ENCODE data around the gene ELF4.

Gene ELF4

DNA sequence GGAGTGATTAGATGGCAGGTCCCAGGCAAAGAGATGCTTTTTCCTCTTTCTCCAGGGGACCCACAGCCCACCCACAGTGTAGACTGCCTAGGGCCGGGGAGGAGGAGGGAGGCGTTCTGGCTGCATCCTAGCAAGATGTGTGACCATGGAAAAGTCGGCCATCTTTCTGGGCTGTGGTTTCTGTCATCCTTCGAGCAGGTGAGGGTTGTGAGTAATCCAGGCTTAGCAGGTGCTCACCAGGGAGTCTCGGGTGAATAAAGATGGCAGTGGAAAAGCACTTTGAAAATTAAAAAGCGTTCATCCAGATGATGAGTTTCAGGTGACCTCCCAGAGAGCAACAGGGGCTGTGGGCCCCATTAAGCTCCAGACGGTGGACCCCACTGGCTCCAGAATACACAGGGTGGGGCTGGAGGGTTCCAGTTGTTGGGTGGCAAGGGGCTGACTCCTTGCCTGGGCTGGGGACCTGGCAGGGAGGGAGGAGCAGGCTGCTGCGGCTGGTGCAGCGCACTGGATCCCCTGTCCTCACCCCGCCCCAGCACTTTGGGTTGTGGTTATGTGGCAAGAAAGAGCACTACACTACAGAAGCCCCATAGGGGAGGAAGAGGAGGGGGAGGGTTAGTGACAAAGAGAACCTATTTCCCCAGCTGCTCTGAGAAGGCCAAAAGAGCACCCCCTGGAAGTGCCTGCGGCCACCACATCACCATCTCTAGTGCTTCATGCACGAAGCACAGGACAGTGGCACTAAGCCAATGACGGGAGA is 23.7 kb downstream of the ELF4 start (continued):
- TF ChIP-seq OSR1 (CRISPR knock-in tag; IDR thresholded peaks at IDR 0.05) (no peak), TCF4 (CRISPR knock-in tag; IDR thresholded peaks at IDR 0.05; ENCODE audit: borderline replicate concordance) (no peak), ZFP30 (CRISPR knock-in tag; IDR thresholded peaks at IDR 0.05) (no peak), ZNF565 (CRISPR knock-in tag; conservative IDR thresholded peaks at IDR 0.05; ENCODE audit: low read depth) (no peak), ZNF8 (CRISPR knock-in tag; IDR thresholded peaks at IDR 0.05) (no peak)
- TF ChIP-seq, protein P1, sequence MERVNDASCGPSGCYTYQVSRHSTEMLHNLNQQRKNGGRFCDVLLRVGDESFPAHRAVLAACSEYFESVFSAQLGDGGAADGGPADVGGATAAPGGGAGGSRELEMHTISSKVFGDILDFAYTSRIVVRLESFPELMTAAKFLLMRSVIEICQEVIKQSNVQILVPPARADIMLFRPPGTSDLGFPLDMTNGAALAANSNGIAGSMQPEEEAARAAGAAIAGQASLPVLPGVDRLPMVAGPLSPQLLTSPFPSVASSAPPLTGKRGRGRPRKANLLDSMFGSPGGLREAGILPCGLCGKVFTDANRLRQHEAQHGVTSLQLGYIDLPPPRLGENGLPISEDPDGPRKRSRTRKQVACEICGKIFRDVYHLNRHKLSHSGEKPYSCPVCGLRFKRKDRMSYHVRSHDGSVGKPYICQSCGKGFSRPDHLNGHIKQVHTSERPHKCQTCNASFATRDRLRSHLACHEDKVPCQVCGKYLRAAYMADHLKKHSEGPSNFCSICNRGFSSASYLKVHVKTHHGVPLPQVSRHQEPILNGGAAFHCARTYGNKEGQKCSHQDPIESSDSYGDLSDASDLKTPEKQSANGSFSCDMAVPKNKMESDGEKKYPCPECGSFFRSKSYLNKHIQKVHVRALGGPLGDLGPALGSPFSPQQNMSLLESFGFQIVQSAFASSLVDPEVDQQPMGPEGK (CRISPR knock-in tag; IDR thresholded peaks at IDR 0.05; ENCODE audit: borderline replicate concordance): no peak

DNA sequence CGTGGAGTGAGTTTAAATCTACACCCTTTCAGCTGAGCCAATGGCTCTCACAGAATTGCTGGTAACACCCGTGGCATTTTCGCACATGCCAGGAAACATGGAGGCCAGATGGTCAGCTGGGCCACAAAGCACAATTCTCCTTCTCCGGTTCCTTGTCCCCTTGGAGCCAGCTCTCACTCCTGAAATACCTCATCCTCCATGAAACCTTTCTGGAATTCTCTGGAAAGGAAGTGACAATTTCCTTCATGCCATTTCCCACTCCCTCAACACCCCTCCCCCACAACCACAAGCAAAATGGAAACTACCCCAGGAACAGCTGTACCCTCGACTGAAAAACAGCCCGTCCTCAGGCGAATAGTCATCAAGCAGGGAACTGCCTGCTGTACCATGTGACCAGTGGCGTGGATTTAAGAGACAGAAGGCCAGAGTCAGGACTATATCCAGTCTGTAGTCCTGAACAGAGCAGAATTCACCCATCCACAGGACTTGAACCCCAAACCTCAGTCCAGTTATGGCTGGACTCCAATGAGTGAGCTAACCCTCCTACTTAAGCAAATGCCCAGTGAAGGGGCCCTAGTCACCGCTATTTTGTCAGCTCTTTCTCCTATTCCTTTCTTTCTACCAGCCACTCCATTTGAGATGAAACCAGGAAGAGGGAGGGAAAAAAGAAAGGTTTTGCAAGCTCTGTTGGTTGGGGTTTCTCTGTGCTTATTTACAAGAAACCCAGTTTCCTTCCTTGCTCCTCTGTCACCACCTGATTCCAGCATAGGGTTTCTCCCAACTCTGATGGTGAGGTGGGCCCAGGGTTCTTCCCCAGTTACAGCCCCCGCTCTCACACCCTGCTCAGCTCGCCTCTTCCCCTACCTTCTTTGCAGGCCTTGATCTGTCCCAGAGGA is 24.5 kb downstream of the ELF4 start:
- TF ChIP-seq, protein P2, sequence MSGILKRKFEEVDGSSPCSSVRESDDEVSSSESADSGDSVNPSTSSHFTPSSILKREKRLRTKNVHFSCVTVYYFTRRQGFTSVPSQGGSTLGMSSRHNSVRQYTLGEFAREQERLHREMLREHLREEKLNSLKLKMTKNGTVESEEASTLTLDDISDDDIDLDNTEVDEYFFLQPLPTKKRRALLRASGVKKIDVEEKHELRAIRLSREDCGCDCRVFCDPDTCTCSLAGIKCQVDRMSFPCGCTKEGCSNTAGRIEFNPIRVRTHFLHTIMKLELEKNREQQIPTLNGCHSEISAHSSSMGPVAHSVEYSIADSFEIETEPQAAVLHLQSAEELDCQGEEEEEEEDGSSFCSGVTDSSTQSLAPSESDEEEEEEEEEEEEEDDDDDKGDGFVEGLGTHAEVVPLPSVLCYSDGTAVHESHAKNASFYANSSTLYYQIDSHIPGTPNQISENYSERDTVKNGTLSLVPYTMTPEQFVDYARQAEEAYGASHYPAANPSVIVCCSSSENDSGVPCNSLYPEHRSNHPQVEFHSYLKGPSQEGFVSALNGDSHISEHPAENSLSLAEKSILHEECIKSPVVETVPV (CRISPR knock-in tag; IDR thresholded peaks at IDR 0.05): no peak
- TF ChIP-seq SNAI2 (CRISPR knock-in tag; IDR thresholded peaks at IDR 0.05): no peak
- TF ChIP-seq TOX (CRISPR knock-in tag; IDR thresholded peaks at IDR 0.05; ENCODE audit: borderline replicate concordance): no peak
- TF ChIP-seq ARNTL (CRISPR knock-in tag; IDR thresholded peaks at IDR 0.05; ENCODE audit: borderline replicate concordance, low read depth): no peak
- TF ChIP-seq ZFP3 (CRISPR knock-in tag; IDR thresholded peaks at IDR 0.05): no peak
- TF ChIP-seq GLIS3 (CRISPR knock-in tag; IDR thresholded peaks at IDR 0.05): no peak
- no peak for TF ChIP-seq OSR1 (CRISPR knock-in tag; IDR thresholded peaks at IDR 0.05)
- no peak for TF ChIP-seq ESRRG (CRISPR knock-in tag; IDR thresholded peaks at IDR 0.05)
- no peak for TF ChIP-seq ZNF565 (CRISPR knock-in tag; conservative IDR thresholded peaks at IDR 0.05; ENCODE audit: low read depth)
- ATAC-seq: no peak

DNA sequence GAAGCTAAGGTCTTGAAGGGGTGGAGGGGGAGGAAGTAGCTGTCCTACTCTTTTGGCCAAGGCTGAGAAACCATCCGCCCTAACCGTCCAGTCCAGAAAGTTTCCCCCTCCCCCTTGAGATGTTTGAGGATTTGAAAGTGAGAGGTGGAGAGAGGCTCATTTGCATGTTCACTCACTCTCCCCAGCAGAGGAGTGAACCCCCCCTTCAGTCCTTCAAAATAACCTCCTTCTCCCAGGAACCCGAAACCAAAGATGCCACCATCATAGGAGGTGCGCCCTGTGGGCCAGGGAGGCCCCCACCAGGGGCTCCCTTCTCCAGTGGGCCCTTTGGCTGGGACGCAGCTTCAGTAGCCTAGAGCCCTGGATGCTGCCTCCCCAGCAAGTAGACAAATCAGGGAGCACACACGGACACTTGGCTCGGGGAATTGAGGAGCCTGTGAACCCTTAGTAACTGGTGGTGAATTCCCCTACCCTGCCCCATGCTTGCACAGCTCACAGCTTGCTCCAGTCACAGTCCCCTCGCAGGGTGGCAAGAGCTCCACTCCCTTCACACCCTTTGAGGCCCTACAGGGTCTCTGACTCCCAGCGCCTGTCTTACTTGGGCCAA is 25.6 kb downstream of the ELF4 start:
- TF ChIP-seq ZNF70 (CRISPR knock-in tag; IDR thresholded peaks at IDR 0.05): no peak
- TF ChIP-seq ESRRG (CRISPR knock-in tag; IDR thresholded peaks at IDR 0.05): no peak
- TF ChIP-seq PPARA (CRISPR knock-in tag; IDR thresholded peaks at IDR 0.05; ENCODE audit: borderline replicate concordance): no peak
- no peak for TF ChIP-seq CSDC2 (CRISPR knock-in tag; IDR thresholded peaks at IDR 0.05)
- TF ChIP-seq, protein P2 (CRISPR knock-in tag; IDR thresholded peaks at IDR 0.05): no peak
- TF ChIP-seq ZNF565 (CRISPR knock-in tag; conservative IDR thresholded peaks at IDR 0.05; ENCODE audit: low read depth): no peak
- TF ChIP-seq, protein P3, sequence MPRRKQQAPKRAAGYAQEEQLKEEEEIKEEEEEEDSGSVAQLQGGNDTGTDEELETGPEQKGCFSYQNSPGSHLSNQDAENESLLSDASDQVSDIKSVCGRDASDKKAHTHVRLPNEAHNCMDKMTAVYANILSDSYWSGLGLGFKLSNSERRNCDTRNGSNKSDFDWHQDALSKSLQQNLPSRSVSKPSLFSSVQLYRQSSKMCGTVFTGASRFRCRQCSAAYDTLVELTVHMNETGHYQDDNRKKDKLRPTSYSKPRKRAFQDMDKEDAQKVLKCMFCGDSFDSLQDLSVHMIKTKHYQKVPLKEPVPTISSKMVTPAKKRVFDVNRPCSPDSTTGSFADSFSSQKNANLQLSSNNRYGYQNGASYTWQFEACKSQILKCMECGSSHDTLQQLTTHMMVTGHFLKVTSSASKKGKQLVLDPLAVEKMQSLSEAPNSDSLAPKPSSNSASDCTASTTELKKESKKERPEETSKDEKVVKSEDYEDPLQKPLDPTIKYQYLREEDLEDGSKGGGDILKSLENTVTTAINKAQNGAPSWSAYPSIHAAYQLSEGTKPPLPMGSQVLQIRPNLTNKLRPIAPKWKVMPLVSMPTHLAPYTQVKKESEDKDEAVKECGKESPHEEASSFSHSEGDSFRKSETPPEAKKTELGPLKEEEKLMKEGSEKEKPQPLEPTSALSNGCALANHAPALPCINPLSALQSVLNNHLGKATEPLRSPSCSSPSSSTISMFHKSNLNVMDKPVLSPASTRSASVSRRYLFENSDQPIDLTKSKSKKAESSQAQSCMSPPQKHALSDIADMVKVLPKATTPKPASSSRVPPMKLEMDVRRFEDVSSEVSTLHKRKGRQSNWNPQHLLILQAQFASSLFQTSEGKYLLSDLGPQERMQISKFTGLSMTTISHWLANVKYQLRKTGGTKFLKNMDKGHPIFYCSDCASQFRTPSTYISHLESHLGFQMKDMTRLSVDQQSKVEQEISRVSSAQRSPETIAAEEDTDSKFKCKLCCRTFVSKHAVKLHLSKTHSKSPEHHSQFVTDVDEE (CRISPR knock-in tag; IDR thresholded peaks at IDR 0.05): no peak
- TF ChIP-seq ARNTL (CRISPR knock-in tag; IDR thresholded peaks at IDR 0.05; ENCODE audit: borderline replicate concordance, low read depth): no peak
- no peak for TF ChIP-seq TOX (CRISPR knock-in tag; IDR thresholded peaks at IDR 0.05; ENCODE audit: borderline replicate concordance)
- TF ChIP-seq, protein P1 (CRISPR knock-in tag; IDR thresholded peaks at IDR 0.05; ENCODE audit: borderline replicate concordance): no peak
- TF ChIP-seq ZFP30 (CRISPR knock-in tag; IDR thresholded peaks at IDR 0.05): no peak
- no peak for TF ChIP-seq BACH2 (CRISPR knock-in tag; IDR thresholded peaks at IDR 0.05; ENCODE audit: borderline replicate concordance)
- no peak for TF ChIP-seq SNAI2 (CRISPR knock-in tag; IDR thresholded peaks at IDR 0.05)
- TF ChIP-seq RARB (CRISPR knock-in tag; IDR thresholded peaks at IDR 0.05): no peak
- no peak for ATAC-seq
